ENCODE data around the gene ALDOB.

The ALDOB gene

DNA sequence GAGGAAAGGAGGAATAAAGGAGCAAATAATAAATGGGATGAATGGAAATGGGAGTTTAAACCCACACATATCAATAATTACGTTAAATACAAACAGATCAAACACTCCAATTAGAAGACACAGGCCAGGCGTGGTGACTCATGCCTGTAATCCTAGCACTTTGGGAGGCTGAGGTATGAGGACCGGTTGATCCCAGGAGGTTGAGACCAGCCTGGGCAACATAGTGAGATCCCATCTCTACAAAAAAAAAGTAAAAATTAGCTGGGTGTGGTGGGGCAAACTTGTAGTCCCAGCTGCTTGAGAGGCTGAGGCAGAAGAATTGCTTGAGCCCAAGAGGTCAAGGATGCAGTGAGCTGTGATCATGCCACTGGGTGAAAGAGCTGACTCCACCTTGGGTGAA is 54.5 kb downstream of the ALDOB start:
- no peak for DNase-seq

DNA sequence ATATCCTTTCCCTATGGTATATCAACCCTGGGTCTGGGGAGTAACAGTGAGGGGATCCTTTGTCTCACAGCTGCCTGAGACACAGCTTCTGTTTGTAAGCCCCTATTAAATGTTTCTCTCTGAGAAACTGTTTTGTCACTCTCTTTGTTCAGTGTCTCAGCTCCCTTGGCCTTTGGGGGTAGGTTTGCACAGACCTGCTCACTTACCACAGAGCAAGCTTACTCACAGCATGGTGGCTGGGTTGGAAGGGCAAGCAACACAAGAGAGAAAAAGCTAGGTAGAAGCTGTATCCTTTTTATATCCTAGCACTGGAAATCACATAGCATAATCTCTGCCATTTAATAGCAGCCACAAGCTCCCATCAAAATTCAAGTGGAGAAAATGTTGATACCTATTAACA is 55.3 kb downstream of the ALDOB start:
- no peak for DNase-seq

DNA sequence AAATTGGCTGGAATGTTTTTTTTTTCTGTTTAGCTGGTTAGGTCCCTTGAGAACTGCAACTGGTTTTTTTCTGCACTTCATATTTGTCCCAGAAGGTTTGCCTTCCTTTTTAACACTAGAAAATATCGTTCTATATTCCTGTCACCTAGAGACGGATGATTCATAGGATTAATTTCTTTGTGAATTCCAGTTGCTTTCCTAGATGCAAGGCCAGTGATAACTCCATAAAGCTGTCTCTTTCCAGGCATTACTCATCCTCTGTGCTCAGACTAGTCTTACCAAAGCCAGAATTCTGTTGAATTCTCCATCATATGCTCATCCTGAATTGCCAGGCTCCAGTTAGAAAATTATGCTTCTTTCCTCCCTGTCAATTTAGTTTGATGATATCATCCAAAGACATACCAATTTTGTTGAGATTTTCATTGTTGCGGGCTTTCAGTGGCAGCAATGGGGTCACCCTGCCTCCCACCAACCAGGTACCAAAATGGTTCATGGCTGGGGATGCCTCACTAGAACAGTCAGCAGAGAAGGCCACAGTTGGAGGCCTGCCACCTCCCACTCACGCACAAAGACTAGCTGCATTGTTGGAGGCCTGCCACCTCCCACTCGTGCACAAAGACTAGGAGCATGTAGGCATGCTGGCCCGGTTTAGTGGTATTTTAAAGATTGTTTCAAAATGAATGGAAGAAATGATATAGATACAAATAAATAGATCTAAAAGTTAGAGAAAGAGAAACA is 59.3 kb downstream of the ALDOB start:
- DNase-seq = no peak

DNA sequence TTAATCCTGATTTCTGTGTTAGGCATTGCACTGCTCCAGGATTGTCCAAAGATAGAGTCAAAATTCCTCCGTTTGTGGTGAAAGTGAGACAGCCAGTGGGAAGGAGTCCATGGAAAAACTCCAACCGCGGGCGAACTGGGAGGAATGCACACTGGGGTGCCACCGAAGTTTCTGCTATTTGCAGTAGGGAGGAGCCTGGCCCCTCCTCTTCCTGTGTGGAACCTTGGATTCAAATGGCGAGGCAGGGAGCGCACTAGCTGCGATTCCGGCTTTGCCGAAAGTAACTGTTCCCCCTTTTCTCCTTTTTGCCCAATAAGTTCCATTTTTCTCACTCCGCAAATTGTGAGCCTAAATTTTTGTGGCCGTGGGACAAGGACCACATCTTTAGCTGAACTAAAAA is 60.0 kb downstream of the ALDOB start:
- DNase-seq = no peak

DNA sequence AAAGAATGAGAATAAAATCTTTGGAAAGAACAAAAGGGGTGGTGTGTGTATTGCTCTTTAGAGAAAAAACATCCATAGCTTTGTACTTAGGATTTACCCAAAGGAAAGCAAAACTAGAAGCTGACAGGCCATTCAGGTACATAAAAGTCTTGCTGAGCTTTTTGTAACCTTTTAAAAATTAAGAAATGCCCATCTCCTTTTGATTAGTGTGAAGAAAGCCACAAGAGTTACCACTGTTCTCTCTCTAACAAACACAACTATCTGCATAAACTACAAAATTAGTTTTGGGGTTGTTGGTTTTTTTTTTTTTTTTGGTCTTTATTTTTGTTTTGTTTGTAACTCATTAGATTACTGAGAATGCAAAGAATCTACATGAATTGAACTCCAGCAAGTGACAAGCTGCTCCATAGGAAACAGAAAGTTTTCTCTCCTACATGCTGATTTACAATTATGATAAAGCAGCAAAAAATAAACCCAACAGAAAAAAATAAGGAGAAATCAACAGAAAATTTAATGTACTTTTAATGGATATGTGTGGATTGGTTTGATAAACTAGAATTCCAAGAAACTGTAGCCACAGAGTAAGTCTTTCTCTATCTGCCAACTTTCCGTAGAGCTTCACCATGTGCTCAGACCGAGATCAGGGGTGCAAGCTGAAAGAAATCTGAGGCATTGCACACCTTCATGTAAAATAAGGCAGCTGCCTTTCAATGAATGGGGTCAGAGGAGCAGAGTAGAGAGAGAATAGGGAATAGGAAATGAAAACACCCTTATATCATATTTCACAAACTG is 63.1 kb downstream of the ALDOB start:
- no peak for DNase-seq

DNA sequence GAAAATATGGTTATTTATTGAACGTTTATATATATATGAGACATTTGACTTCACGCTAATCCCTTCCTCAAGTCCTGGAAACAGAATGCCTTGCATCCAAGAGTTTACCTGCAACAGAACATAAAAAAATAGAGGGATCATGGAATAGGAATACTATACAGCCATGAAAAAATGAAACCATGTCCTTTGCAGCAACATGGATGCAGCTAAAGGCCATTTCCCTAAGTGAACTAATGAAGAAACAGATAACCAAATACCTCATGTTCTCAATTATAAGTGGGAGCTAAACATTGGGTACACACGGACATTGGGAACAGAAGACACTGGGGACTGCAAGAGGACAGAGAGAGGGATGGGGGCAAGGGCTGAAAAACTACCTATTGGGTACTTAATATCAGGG is 63.8 kb downstream of the ALDOB start:
- no peak for DNase-seq

All from MV-4-11 (cell line).